H1 (cell line): Measurements from ENCODE around the gene BCL2L1. TPM values are rescaled to one million over a fixed set of nuclear protein-coding genes. Genes with fewer than 3 reads are reported as not detected.

Experiments used
- EP300 ChIP-seq, 2 experiments: IDR thresholded peaks; 1 replicate in 1 of 2; 2 replicates in 1 of 2; pipeline ENCODE4 v1.6.1; 2011 to 2012; ENCODE audit warnings: low read depth in 2 of 2, low read length in 2 of 2, mild to moderate bottlenecking in 2 of 2, borderline replicate concordance in 1 of 2, inconsistent platforms in 1 of 2, moderate library complexity in 1 of 2
- GABPA ChIP-seq: IDR thresholded peaks from 2 replicates; pipeline ENCODE4 v1.6.1; 2011; ENCODE audit warnings: mild to moderate bottlenecking, low read length, moderate library complexity, borderline replicate concordance; ENCODE audit not compliant: insufficient read depth
- polyA plus RNA-seq, 7 experiments: library from polyadenylated mRNA; depleted of rRNA in 3 of 7; stranded (reverse) in 5 of 7; unstranded in 2 of 7; fragments of >200 nt in 5 of 7; fragments of 200-250 nt in 2 of 7; gene quantifications; 1 replicate in 5 of 7; 2 replicates in 1 of 7; 4 replicates in 1 of 7; pipeline versions ENCODE4 v1.2.1 to v1.2.3, GENCODE V29; 2011 to 2013; ENCODE audit warnings: missing spikeins in 2 of 7, mixed read lengths in 2 of 7
- total RNA-seq: library from RNA; stranded (reverse); fragmentation: NEBNext Ultra II Directional; extraction: Animal tissue kit (Norgen Biotek cat#: 25700); gene quantifications from 2 replicates; pipeline ENCODE4 v1.2.1, GENCODE V29; 2021

The BCL2L1 gene
- total and polyA plus RNA-seq, 2 of the 8 experiments (the other 6 are each of a cell fraction or from before 2014, with no cell fraction given): 64.9 to 66.1 TPM

DNA sequence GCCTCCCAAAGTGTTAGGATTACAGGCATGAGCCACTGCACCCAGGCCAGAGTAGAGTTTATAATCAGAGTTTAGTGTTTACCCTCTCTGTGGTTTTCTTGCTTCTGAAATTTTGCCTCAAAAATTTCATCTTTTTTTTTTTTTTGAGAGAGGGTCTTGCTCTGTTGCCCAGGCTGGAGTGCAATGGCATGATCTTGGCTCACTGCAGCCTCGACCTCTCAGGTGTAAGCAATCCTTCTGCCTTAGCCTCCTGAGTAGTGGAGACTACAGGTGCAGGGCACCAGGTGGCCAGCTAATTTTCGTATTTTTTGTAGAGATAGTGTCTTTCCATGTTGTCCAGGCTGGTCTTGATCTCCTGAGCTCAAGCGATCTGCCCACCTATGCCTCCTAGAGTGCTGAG, 45.1 kb upstream of the BCL2L1 start (continued):
- TF ChIP-seq EP300 (IDR thresholded peaks at IDR 0.05; ENCODE audit: borderline replicate concordance in 1 of 2, low read depth in 2 of 2, low read length in 2 of 2) (no peak), GABPA (no peak)
